ENCODE measurements around the gene BICC1.

GRCh38 chr10:58579011-58579655, 66.5 kb downstream of the BICC1 start:
- TF ChIP-seq POLR2A (IDR thresholded peaks at IDR 0.05) (no peak), CTCF (IDR thresholded peaks at IDR 0.05 in 8 of 11, conservative IDR thresholded peaks at IDR 0.05 in 3 of 11) (no peak)

Measured in spleen (tissue), 7 donors.